Transverse colon (tissue), 4 donors: Measurements from ENCODE around the gene AKT1. TPM values are rescaled to one million over a fixed set of nuclear protein-coding genes. Genes with fewer than 3 reads are reported as not detected.
A peak's percentile ranks its signal among the peaks of the same experiment; 100 is the strongest.
"Not testable (repeated sequence)": the region's sequence is repeated elsewhere in the genome, so short reads cannot be mapped to it uniquely, and the experiment has no call there.

ENCODE experiments used
- DNase-seq: peaks from one replicate; pipeline ENCODE4 v3.0.0-alpha.2; 2019
- H3K27ac ChIP-seq, 4 donors: fragments of 200-600 bp; sonication (generic); 2 replicates each; pipeline ENCODE4 v1.5.1; 2016 to 2018; ENCODE audit warnings: inconsistent platforms in 4 of 4
- H3K27me3 ChIP-seq: fragments of 200-600 bp; sonication (generic); 2 replicates; pipeline ENCODE4 v1.5.1; 2017; ENCODE audit warnings: inconsistent platforms
- H3K36me3 ChIP-seq, 4 donors: fragments of 200-600 bp; sonication (generic); 2 replicates each; pipeline ENCODE4 v1.5.1; 2017 to 2019; ENCODE audit warnings: inconsistent platforms in 4 of 4
- H3K4me1 ChIP-seq, 4 donors: fragments of 200-600 bp; sonication (generic); 2 replicates each; pipeline ENCODE4 v1.5.1; 2017 to 2020; ENCODE audit warnings: inconsistent platforms in 4 of 4
- H3K4me3 ChIP-seq, 4 donors: fragments of 200-600 bp; sonication (generic); 1 replicate in 1 of 4; 2 replicates in 3 of 4; pipeline versions ENCODE4 v1.5.1 to v1.6.1; 2017 to 2019; ENCODE audit warnings: inconsistent platforms in 4 of 4
- H3K9me3 ChIP-seq, 2 donors: fragments of 200-600 bp; sonication (generic); 2 replicates each; pipeline ENCODE4 v1.5.1; 2017 to 2019; ENCODE audit warnings: inconsistent platforms in 2 of 2
- EP300 ChIP-seq: sonication (generic); formaldehyde crosslinking; IDR thresholded peaks from one replicate; pipeline ENCODE4 v1.6.1; 2017; ENCODE audit warnings: antibody characterized with exemption, low read depth
- POLR2A ChIP-seq: fragments of 450-650 bp; IDR thresholded peaks from one replicate; pipeline ENCODE4 v1.6.1; 2016; ENCODE audit warnings: antibody characterized with exemption, mild to moderate bottlenecking, moderate library complexity
- POLR2AphosphoS5 ChIP-seq, 3 donors: sonication (generic); formaldehyde crosslinking; IDR thresholded peaks; one replicate each; pipeline ENCODE4 v1.6.1; 2016; ENCODE audit warnings: antibody characterized with exemption in 3 of 3
- WGBS, 2 donors: methylation state at CpG; one replicate each; pipeline ENCODE4 v1.1.5; 2018; ENCODE audit warnings: low coverage in 1 of 2; 5-methylcytosine and 5-hydroxymethylcytosine counted together
- in situ Hi-C, 4 donors: fragments of 200-750 bp; cut with MboI; loops; one replicate each; pipeline versions ENCODE4 v1.15.0 to v1.15.1; 2017; ENCODE audit warnings: low sequenced_read_pairs in 3 of 4, low pct_ligation_motif_present in 1 of 4, low pct_unique_long_range_greater_than_20kb in 1 of 4
- intact Hi-C: fragments of 100-400 bp; cut with DNase I; formaldehyde crosslinking; loops from one replicate; pipeline ENCODE4 v1.15.1; 2023; ENCODE audit warnings: low total_unique reads
- total RNA-seq, 4 donors: library from RNA; depleted of rRNA; stranded (reverse); fragments of >200 nt; gene quantifications; one replicate each; pipeline ENCODE4 v1.1.0, GENCODE V29; 2016
- TF ChIP-seq, protein P1 (sequence below), 5 experiments: fragments of 200-600 bp in 3 of 5; fragments of 450-650 bp in 2 of 5; sonication (generic) in 3 of 5; IDR thresholded peaks; 1 replicate in 2 of 5; 2 replicates in 3 of 5; pipeline ENCODE4 v1.5.1; 2016 to 2017; ENCODE audit warnings: antibody characterized with exemption in 5 of 5, inconsistent platforms in 3 of 5, mild to moderate bottlenecking in 2 of 5, moderate library complexity in 1 of 5

Gene AKT1
- total RNA-seq, 4 donors from 2014 or later, result 85.4 to 310 (median 136) TPM

- Histone ChIP-seq H3K27me3 (peaks cover 81% of the 10 kb centered on the region), H3K4me3 (peak overlapping the region in 3 of 4 donors; percentile 3 to 43 (median 15))
Observed at GRCh38 chr14:104843442-104844305, 48.1 kb upstream of the AKT1 start.

DNA sequence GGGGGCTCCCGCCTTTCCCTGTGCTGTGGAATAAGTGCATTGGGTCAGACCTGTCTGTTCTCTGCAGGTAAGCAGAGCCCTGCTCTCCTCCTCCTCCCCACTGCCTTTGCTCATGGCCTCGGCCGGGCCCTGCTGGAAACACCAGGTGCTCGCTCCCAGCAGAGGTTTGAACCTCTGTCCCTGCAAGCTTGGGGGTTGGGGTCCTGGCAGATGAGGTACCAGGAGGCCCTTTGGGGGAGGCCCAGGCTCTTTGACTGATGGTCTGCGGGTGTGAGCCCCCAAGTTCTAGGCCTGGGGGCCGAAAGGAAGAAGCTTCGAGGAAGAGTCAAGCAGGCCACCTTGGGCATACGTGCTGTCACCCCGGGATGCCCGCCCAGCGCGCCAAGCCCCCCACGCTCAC is 47.5 kb upstream of the AKT1 start:
- DNase-seq, result no peak
- WGBS, 2 donors, result 49 to 71% methylated on average over 1 to 11 of the region's 13 CpGs

More at GRCh38 chr14:104843442-104844305, 48.1 kb upstream of the AKT1 start:
- no peak for DNase-seq
- Histone ChIP-seq H3K4me1 (peaks cover 0 to 17% (median 16%) of the 10 kb centered on the region in 4 donors), H3K36me3 (no peaks in the 10 kb centered on the region), H3K9me3 (no peaks in the 10 kb centered on the region), H3K27ac (no peak overlapping the region)
- in situ Hi-C loops, result no loop called here
- TF ChIP-seq POLR2AphosphoS5 (IDR thresholded peaks at IDR 0.05) (no peak), POLR2A (no peak), EP300 (no peak)
- TF ChIP-seq, protein P1, sequence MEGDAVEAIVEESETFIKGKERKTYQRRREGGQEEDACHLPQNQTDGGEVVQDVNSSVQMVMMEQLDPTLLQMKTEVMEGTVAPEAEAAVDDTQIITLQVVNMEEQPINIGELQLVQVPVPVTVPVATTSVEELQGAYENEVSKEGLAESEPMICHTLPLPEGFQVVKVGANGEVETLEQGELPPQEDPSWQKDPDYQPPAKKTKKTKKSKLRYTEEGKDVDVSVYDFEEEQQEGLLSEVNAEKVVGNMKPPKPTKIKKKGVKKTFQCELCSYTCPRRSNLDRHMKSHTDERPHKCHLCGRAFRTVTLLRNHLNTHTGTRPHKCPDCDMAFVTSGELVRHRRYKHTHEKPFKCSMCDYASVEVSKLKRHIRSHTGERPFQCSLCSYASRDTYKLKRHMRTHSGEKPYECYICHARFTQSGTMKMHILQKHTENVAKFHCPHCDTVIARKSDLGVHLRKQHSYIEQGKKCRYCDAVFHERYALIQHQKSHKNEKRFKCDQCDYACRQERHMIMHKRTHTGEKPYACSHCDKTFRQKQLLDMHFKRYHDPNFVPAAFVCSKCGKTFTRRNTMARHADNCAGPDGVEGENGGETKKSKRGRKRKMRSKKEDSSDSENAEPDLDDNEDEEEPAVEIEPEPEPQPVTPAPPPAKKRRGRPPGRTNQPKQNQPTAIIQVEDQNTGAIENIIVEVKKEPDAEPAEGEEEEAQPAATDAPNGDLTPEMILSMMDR (IDR thresholded peaks at IDR 0.05), result no peak
- 2% methylated on average over 39 of the region's 69 CpGs; no CpG with 5 or more reads in 1 of the 2 donors for WGBS, 2 donors
- intact Hi-C loops, result no loop called here

GRCh38 chr14:104841730-104842129 is 46.2 kb upstream of the AKT1 start:
- in situ Hi-C loops, result no loop called here
- no peak for DNase-seq
- Histone ChIP-seq H3K36me3 (no peaks in the 10 kb centered on the region), H3K4me1 (peaks cover 0 to 17% (median 16%) of the 10 kb centered on the region in 4 donors), H3K9me3 (no peaks in the 10 kb centered on the region), H3K4me3 (no peak overlapping the region), H3K27ac (no peak overlapping the region), H3K27me3 (peaks cover 66% of the 10 kb centered on the region)
- intact Hi-C loops, result no loop called here
- TF ChIP-seq POLR2AphosphoS5 (IDR thresholded peaks at IDR 0.05) (no peak), POLR2A (no peak), EP300 (no peak)
- TF ChIP-seq, protein P1 (IDR thresholded peaks at IDR 0.05), result no peak
- 75 to 83% methylated on average over 1 of the region's 1 CpG for WGBS, 2 donors

More for the DNA sequence above, 47.5 kb upstream of the AKT1 start:
- TF ChIP-seq POLR2AphosphoS5 (IDR thresholded peaks at IDR 0.05) (no peak), POLR2A (no peak), EP300 (no peak)
- TF ChIP-seq, protein P1 (IDR thresholded peaks at IDR 0.05), result no peak
- H3K4me1 ChIP-seq, result peaks cover 0 to 17% (median 16%) of the 10 kb centered on the region in 4 donors
- H3K27me3 ChIP-seq, result peaks cover 79% of the 10 kb centered on the region
- no peak overlapping the region for H3K27ac ChIP-seq
- H3K4me3 ChIP-seq, result peak overlapping the region in 1 of 4 donors; percentile 43
- intact Hi-C loops (no loop called here), in situ Hi-C loops (no loop called here)
- H3K9me3 ChIP-seq, result no peaks in the 10 kb centered on the region
- H3K36me3 ChIP-seq, result no peaks in the 10 kb centered on the region

- in situ Hi-C loops, result not testable (repeated sequence)
- WGBS, 2 donors, result 96% methylated on average over 5 to 19 of the region's 41 CpGs
Observed at GRCh38 chr14:104836171-104836935, 40.8 kb upstream of the AKT1 start.

More at GRCh38 chr14:104836171-104836935, 40.8 kb upstream of the AKT1 start:
- H3K27me3 ChIP-seq, result peaks cover 14% of the 10 kb centered on the region
- DNase-seq, H3K4me1 ChIP-seq, H3K27ac ChIP-seq, intact Hi-C loops, H3K4me3 ChIP-seq, H3K9me3 ChIP-seq, H3K36me3 ChIP-seq: not testable (repeated sequence)
